ENCODE measurements around the gene PDE11A.

The PDE11A gene

DNA sequence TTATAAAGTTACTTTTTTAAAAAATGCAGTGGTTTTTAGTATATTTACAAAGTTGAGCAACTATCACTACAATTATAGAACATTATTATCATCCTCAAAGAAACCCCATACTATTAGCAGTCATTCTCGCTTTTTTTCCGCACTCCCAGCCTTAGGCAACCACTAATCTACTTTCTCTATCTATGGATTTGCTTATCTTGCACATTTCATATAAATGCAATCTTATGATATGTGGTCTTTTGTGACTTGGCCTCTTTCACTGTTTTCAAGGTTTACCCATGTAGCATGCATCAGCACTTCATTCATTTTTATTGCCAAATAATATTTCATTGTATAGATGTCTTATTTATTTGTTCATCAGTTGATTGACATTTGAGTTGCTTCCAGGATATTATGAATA lies 406.6 kb downstream of the PDE11A start:
- DNase-seq = no peak
- no peak overlapping the region for H3K4me3 Mint-ChIP-seq
- peaks cover 4% of the 10 kb centered on the region for H3K27me3 Mint-ChIP-seq
- H3K9me3 Mint-ChIP-seq = no peaks in the 10 kb centered on the region
- peaks cover 4% of the 10 kb centered on the region for H3K4me1 Mint-ChIP-seq
- no peak overlapping the region for H3K27ac Mint-ChIP-seq
- CTCF ChIA-PET = interaction anchor here (1.0 kb wide), 1 partner anchor 333 kb away, joined by 3 read pairs; no protein-coding TSS in a partner anchor
- H3K36me3 Mint-ChIP-seq = no peaks in the 10 kb centered on the region

DNA sequence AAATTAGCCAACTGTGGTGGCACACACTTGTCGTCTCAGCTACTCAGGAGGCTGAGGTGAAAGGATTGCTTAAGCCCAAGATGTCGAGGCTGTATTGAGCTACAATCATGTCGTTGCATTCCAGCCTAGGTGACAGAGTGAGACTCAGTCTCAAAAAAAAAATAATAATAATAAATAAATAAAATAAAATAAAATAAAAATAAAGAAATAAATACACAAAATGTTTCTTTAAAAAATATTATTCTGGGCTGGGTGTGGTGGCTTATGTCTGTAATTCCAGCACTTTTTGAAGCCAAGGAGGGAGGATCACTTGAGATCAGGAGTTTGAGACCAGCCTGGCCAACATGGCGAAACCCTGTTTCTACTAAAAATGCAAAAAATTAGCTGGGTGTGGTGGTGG lies 407.2 kb downstream of the PDE11A start:
- CTCF ChIA-PET = no interaction called here
- DNase-seq = no peak
- Mint-ChIP-seq H3K9me3 (no peaks in the 10 kb centered on the region), H3K27ac (no peak overlapping the region), H3K27me3 (peaks cover 4% of the 10 kb centered on the region), H3K36me3 (no peaks in the 10 kb centered on the region), H3K4me1 (no peaks in the 10 kb centered on the region), H3K4me3 (no peak overlapping the region)

- Mint-ChIP-seq H3K4me1 (no peaks in the 10 kb centered on the region), H3K9me3 (no peaks in the 10 kb centered on the region), H3K4me3 (no peak overlapping the region), H3K36me3 (no peaks in the 10 kb centered on the region), H3K27ac (no peak overlapping the region), H3K27me3 (peaks cover 21% of the 10 kb centered on the region)
- CTCF ChIA-PET = no interaction called here
- DNase-seq = no peak
Measured at GRCh38 chr2:177662895-177663294, 409.7 kb downstream of the PDE11A start.

DNA sequence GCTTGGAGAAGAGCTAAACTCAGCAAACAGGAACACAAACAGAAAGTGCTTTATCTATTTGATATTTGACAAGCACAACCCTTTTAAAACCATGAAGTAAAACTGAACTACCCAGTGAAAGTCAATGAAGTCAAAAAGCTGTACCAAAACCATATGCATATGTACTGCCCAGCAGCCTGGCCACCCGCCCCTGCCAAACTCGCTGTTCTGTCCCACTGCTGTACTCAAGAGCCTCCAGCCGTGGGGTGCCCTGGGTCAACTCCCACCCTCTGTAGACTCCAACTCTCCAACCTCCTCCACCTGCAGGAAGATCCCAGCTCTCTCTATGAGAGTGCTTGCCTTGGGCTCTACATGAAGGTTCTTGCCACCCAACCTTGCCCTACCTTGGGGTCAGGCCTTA lies 411.8 kb downstream of the PDE11A start:
- no peak for DNase-seq
- Mint-ChIP-seq H3K9me3 (no peaks in the 10 kb centered on the region), H3K36me3 (no peaks in the 10 kb centered on the region), H3K27me3 (peaks cover 34% of the 10 kb centered on the region), H3K4me1 (no peaks in the 10 kb centered on the region), H3K4me3 (no peak overlapping the region), H3K27ac (no peak overlapping the region)
- CTCF ChIA-PET = interaction anchor here (0.7 kb wide), 1 partner anchor 1107 kb away, joined by 3 read pairs; no protein-coding TSS in a partner anchor

DNA sequence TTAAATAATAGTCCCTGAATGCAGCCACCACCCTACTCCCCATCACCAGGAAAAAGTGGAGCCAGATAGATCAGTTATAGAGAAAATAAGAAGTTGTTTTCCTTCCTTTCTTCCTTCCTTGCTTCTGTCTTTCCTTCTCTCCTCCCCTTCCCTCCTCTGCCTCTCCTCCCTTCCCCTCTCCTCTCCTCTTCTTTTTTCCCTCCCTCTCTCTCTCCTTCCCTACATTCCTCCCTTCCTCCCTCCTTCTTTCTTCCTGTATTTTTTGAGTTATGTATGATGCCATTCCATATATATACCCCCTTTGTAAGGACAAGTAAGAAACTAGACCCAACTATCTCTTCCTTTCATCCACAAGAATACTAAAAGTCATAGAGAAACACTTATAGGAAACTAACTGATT lies 414.3 kb downstream of the PDE11A start:
- Mint-ChIP-seq H3K27ac (no peak overlapping the region), H3K4me1 (no peaks in the 10 kb centered on the region), H3K9me3 (no peaks in the 10 kb centered on the region), H3K36me3 (no peaks in the 10 kb centered on the region), H3K27me3 (peaks cover 37% of the 10 kb centered on the region), H3K4me3 (no peak overlapping the region)
- DNase-seq = no peak
- CTCF ChIA-PET = no interaction called here

- no peaks in the 10 kb centered on the region for H3K9me3 Mint-ChIP-seq
Measured at GRCh38 chr2:177651833-177652232, 420.7 kb downstream of the PDE11A start.

DNA sequence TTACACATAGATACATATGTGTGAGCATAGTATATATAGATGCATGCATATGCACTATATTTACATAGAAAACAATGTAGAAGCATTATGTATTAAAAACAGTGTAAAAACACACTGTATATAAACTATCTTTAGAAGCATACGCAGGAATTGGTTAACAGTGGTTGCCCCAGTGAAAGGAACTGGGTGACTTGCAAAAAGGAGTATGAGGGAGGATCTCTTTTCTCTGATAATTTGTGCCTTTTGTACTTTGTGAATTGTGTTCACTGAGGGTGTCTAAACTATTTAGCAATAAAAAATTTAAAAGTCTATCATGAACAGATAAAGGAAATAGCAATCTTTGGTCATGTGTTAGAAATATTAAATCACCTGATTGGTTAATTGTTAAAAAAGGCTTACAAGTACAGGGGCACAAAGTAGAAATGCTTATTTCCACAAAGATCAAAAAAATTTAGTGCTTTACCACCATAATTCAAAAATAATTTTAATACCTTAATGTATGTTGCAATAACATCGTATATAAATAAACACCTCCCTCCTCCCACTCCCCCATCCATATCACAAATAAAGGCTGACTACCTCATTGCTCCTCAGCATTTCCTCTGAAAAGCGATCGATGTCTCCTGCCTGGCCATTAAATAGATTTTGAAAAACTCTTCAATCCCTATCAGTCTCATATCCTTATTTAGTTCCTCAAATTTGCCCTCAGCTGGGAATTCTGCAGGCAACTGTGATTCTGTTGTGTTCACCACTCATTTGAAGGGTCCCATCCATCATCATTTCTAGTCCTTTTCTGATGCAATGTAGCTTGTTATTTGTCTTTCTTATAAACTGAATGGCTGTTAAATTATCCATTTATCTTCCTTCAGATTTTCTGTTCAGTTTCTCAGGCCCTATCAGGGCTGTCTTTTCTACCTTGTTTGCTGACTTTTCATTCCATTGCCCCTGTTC lies 422.7 kb downstream of the PDE11A start:
- Mint-ChIP-seq H3K9me3 (no peaks in the 10 kb centered on the region), H3K27me3 (peaks cover 26% of the 10 kb centered on the region), H3K36me3 (no peaks in the 10 kb centered on the region), H3K27ac (no peak overlapping the region), H3K4me3 (no peak overlapping the region), H3K4me1 (no peaks in the 10 kb centered on the region)
- CTCF ChIA-PET = no interaction called here
- DNase-seq = no peak

More at GRCh38 chr2:177651833-177652232, 420.7 kb downstream of the PDE11A start:
- Mint-ChIP-seq H3K27me3 (peaks cover 34% of the 10 kb centered on the region), H3K36me3 (no peaks in the 10 kb centered on the region), H3K27ac (no peak overlapping the region), H3K4me1 (no peaks in the 10 kb centered on the region), H3K4me3 (no peak overlapping the region)
- DNase-seq = no peak
- CTCF ChIA-PET = no interaction called here

DNA sequence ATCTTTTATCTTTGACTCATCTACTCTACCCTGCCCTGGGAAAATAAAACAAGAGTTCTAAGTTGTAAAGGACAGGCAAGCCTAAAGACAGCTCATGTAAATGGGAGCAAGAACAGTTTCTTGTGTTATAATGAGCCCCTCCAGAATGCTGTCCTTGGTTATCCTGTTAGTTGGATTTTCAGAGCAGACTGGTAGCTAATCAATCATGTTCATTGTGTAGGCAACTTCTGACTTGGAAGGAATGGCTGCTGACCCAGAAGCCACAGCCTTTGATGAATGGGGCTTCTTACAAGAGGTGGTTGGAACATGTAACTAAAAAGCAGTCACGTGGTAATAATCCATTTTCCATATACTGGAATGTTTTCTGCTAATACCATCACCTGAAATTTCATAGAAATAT lies 425.8 kb downstream of the PDE11A start:
- no peaks in the 10 kb centered on the region for H3K4me1 Mint-ChIP-seq
- H3K9me3 Mint-ChIP-seq = no peaks in the 10 kb centered on the region
- CTCF ChIA-PET = no interaction called here
- no peak overlapping the region for H3K27ac Mint-ChIP-seq
- H3K4me3 Mint-ChIP-seq = no peak overlapping the region
- peaks cover 24% of the 10 kb centered on the region for H3K27me3 Mint-ChIP-seq
- H3K36me3 Mint-ChIP-seq = no peaks in the 10 kb centered on the region
- no peak for DNase-seq

DNA sequence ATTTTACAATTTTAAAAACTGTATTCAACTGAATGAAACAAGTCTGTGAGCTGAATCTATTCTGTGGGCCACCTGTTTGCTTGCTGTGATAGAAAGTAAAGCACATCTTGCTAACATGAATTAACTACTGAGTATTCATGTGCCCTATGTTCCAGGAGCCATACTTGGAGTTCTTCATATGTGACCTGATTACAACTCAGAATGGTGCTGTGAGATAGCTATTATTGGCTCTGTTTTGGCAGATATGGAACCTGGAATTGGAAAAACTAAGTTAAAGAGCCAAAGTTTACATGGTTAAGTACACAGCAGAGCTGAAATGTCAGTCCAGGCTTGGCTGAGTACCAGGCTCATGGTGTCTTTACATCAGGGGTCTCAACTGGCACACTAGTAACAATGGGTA lies 426.3 kb downstream of the PDE11A start:
- no peak for DNase-seq
- no peaks in the 10 kb centered on the region for H3K4me1 Mint-ChIP-seq
- CTCF ChIA-PET = no interaction called here
- no peak overlapping the region for H3K27ac Mint-ChIP-seq
- H3K36me3 Mint-ChIP-seq = no peaks in the 10 kb centered on the region
- H3K4me3 Mint-ChIP-seq = no peak overlapping the region
- peaks cover 18% of the 10 kb centered on the region for H3K27me3 Mint-ChIP-seq
- H3K9me3 Mint-ChIP-seq = no peaks in the 10 kb centered on the region

DNA sequence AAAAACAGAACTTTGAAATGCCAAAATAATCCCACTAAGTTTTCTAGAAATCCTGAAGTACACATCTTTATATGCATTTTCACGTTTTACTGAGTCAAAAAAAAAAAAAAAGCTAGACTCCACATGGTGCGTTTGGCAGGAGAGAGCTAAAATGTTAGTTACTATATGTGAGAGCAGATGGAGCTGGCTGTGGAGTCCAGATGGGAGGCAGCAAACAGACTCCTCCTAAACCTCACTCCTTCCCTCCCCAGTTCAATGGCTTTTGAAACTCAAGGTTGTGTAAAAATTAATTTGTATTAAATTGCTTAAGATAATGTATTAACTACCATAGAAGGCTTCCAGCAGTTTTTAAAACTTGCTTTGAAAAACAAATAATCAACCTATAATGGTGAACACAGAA lies 431.2 kb downstream of the PDE11A start:
- DNase-seq = no peak

DNA sequence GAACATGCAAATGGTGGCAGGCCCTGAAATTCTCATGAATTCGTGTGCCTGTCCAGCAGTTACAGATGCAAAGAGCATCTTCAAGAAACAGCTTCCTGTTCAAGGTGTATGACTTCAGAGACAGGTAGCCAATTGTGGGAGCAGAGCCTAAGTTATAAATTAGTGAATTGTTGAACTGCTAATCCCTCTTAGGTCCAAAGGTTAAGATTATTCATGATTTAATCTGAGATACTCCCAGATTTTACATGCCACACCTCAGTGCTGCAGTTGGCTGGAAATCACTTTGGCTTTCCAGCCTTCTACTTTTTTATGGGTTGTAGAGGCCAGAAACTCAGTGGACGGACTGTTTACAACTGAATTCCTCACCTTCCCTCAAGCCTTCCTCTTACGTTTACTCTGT lies 432.2 kb downstream of the PDE11A start:
- no peaks in the 10 kb centered on the region for H3K4me1 Mint-ChIP-seq
- H3K27ac Mint-ChIP-seq = no peak overlapping the region
- peaks cover 9% of the 10 kb centered on the region for H3K27me3 Mint-ChIP-seq
- DNase-seq = no peak
- H3K36me3 Mint-ChIP-seq = no peaks in the 10 kb centered on the region
- CTCF ChIA-PET = no interaction called here
- no peaks in the 10 kb centered on the region for H3K9me3 Mint-ChIP-seq
- no peak overlapping the region for H3K4me3 Mint-ChIP-seq

More for the DNA sequence above, 431.2 kb downstream of the PDE11A start:
- Mint-ChIP-seq H3K27ac (no peak overlapping the region), H3K4me1 (no peaks in the 10 kb centered on the region), H3K4me3 (no peak overlapping the region), H3K9me3 (no peaks in the 10 kb centered on the region), H3K36me3 (no peaks in the 10 kb centered on the region), H3K27me3 (peaks cover 9% of the 10 kb centered on the region)
- CTCF ChIA-PET = no interaction called here

GRCh38 chr2:177639262-177639914 lies 433.2 kb downstream of the PDE11A start:
- CTCF ChIA-PET = no interaction called here
- no peak overlapping the region for H3K27ac Mint-ChIP-seq

GRCh38 chr2:177638507-177638906 lies 434.1 kb downstream of the PDE11A start:
- no peak overlapping the region for H3K4me3 Mint-ChIP-seq
- no peaks in the 10 kb centered on the region for H3K4me1 Mint-ChIP-seq
- H3K36me3 Mint-ChIP-seq = no peaks in the 10 kb centered on the region
- DNase-seq = no peak
- no peak overlapping the region for H3K27ac Mint-ChIP-seq
- H3K9me3 Mint-ChIP-seq = no peaks in the 10 kb centered on the region
- peaks cover 9% of the 10 kb centered on the region for H3K27me3 Mint-ChIP-seq
- CTCF ChIA-PET = no interaction called here

More at GRCh38 chr2:177639262-177639914, 433.2 kb downstream of the PDE11A start:
- DNase-seq = no peak
- H3K9me3 Mint-ChIP-seq = no peaks in the 10 kb centered on the region
- H3K4me3 Mint-ChIP-seq = no peak overlapping the region
- no peaks in the 10 kb centered on the region for H3K36me3 Mint-ChIP-seq
- peaks cover 10% of the 10 kb centered on the region for H3K27me3 Mint-ChIP-seq
- no peaks in the 10 kb centered on the region for H3K4me1 Mint-ChIP-seq

GRCh38 chr2:177636672-177637071 lies 435.9 kb downstream of the PDE11A start:
- no peak for DNase-seq
- CTCF ChIA-PET = no interaction called here
- H3K27ac Mint-ChIP-seq = no peak overlapping the region
- H3K9me3 Mint-ChIP-seq = no peaks in the 10 kb centered on the region
- H3K4me3 Mint-ChIP-seq = no peak overlapping the region
- peaks cover 12% of the 10 kb centered on the region for H3K27me3 Mint-ChIP-seq
- no peaks in the 10 kb centered on the region for H3K36me3 Mint-ChIP-seq
- no peaks in the 10 kb centered on the region for H3K4me1 Mint-ChIP-seq

DNA sequence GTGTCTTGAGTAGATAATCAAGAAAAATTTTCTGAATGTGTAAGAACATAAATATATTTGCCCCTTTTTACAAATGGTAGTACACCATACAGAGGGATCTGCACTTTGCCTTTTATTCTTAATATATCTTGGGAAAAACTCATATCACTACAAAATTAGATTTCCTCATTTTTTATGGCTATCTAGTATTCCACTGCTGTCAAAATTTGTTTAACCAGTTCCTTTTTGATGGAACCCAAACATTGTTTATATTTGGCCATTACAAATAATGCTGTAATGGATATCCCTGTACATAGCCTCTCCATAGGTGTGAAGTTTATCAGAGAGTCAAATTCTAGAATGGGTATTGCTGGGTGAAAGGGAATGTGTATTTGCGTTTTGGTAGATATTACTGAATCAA lies 436.9 kb downstream of the PDE11A start:
- Mint-ChIP-seq H3K27me3 (peaks cover 8% of the 10 kb centered on the region), H3K27ac (no peak overlapping the region), H3K9me3 (no peaks in the 10 kb centered on the region), H3K36me3 (no peaks in the 10 kb centered on the region), H3K4me3 (no peak overlapping the region), H3K4me1 (no peaks in the 10 kb centered on the region)
- DNase-seq = no peak
- CTCF ChIA-PET = no interaction called here

Data from activated naive CD4-positive, alpha-beta T cell treated with anti-CD3 and anti-CD28 coated beads, Interleukin-2, amount 10 ng/mL, durations not matched to agents 7 days and 5 days (primary cell).